ENCODE results near the gene TMEM131.
A peak's percentile ranks its signal among the peaks of the same experiment; 100 is the strongest.
"Not testable (repeated sequence)": the region's sequence is repeated elsewhere in the genome, so short reads cannot be mapped to it uniquely, and the experiment has no call there.

The TMEM131 gene

DNA sequence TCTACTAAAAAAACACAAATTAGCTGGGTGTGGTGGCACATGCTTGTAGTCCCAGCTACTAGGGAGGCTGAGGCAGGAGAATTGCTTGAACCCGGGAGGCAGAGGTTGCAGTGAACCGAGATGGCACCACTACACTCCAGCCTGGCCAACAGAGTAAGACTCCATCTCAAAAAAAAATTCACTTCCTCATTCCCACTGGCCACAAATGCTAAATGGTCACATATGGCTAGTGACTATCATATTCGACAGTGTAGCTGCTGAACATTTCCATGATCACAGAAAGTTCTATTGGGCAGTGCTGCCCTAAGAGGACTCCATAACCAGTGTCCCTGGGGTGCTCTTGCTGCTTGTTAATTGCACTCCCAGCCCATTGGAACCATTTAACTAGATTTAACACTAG lies 26.3 kb upstream of the TMEM131 start:
- not testable (repeated sequence) for FAIRE-seq; DNase-seq (ENCODE audit: low spot score)

DNA sequence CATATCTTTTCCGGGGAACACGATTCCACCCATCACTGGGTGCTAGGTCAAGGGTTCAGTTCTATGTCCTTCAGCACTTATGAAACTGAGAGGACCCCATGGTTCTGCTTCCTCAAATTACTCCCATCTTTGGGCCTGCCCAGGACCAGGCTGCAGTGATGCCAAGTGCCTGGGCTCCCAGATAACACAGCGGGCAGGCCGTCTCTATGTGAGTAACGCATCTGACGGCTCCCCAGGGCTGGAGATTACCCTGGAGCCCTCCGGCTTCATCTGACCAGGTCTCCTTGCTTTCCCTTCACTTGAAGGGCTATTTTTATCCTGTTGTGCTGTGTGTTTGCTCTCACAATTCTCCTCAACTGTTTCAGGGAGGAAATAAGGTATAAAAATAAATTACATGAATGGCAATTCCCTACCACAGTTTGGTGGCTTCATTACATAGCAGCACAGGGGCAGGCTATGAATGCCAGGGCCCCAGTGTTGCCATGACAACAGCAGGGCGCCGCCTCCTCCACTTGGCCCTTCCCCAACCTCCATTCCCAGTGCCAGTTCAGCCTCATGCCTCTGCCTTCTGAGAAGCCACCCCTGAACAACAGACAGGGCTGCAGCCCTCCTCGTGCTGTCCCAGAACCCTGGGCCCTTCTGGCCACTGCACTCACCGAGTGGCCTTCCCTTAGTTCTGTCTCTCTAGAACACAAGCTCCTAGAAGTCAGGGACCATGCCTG lies 25.4 kb upstream of the TMEM131 start:
- DNase-seq (ENCODE audit: low spot score) = no peak

DNA sequence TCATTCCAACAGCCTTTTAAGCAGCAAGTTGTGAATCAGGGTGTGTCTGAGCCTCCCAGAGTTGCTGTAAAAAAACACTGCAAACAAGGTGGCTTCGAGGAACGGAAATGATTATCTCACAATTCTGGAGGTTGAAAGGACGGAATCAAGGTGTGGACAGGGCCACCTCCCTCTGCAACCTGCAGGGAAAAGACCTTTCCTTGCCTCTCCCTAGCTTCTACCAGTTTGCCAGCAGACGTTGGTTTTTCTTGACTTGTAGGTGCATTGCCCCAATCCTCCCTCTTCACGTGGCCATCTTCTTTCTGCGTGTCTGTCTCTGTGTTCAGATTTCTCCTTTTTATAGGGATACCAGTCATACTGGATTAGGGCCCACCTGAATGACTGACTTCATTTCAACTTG lies 24.8 kb upstream of the TMEM131 start:
- FAIRE-seq = no peak
- no peak for DNase-seq (ENCODE audit: low spot score)

More for the DNA sequence above, 25.4 kb upstream of the TMEM131 start:
- no peak for FAIRE-seq

DNA sequence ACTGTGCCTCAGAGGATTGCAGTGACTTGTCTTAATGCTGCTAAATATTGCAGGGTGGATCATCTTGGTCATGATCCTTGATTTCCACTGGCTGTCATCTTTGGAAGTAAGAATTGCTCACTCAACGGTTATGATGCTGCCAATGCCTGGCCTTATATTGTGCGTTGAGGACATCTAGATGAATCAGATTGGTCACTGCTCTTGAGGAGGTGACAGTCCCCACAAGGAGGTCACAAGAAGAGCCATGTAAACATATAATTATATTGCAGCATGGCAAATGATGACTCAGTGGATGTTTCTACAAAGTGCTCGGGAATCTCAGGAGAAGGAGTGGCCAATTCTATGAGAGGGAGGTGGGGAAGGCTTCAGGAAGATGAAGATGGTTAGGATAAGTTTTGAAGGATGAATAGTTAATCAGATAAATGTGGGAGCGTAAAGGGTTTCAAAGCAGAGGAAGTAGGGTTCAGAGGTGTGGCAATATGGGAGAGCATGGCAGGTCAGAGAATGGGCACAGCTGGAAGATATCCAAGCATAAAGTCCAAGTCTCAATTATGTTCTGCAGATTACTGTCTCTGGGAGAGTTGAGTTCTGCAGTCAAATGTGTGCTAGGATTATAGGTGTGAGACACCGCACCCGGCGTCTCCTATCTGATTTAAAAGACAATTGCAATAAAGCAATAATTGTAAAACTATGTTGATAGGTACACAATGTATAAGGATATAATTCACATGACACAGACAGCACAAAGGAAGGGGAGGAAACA lies 21.3 kb upstream of the TMEM131 start:
- FAIRE-seq (no peak), DNase-seq (ENCODE audit: low spot score) (no peak)

DNA sequence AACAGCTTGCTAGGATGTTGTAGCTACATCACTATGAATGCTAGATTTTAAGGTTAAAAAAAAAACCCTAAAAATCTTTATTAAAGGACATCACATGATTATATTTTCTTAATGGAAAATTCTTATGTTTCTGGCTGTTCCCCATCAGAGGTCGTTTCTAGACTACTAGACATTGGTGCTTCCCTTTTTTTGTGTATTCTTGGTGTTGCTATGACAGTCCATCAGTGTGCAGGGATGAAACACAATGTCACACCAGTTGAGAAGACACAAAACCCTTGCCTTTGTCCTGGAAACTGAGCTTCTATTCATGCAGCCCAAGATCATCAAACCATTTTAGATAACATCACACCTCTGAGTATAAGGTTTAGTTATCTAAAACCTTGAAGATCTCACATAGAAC lies 19.9 kb upstream of the TMEM131 start:
- DNase-seq (ENCODE audit: low spot score) (no peak), FAIRE-seq (no peak)

DNA sequence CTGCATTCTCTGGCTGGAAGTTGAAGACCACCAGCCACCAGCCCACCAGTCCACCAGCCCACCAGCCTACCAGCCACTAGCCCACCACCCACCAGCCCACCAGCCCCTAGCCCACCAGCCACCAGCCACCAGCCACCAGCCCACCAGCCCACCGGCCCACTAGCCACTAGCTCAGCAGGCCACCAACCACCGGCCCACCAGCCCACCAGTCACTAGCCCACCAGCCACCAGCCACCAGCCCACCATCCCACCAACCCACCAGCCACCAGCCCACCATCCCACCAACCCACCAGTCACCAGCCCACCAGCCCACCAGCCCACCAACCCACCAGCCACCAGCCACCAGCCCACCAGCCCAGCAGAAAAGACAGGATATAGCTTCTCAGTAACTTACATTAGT lies 18.6 kb upstream of the TMEM131 start:
- DNase-seq (ENCODE audit: low spot score) (no peak), FAIRE-seq (no peak)

DNA sequence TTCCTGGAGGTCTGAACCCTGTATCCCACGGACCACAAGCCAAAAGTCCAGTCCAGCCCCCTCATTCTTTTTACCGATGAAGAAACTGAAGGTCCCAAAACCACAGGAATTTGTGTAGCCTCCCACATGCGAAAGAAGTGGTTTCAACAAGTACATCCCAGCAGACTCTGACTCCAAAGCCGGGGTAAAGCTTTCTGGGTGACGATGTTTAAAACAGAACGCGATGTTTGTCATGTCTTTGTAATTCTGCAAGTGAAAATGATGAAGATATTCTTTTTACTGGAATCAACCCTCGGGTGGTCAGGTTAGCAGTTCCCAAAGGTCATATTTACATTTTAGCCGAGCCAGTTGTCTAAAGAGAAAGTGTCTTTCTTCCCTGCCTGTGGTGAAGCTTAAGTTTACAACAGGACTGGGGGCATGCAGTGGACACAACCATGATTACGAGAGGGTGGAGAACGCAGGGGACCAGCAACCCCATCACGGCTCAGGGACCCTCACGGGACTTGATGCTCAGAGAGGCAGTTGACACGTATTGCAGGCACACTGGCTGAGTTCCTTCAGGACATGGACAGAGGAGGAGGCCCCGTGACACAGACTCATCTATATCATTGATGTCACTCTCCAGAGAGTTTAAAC lies 17.8 kb upstream of the TMEM131 start:
- DNase-seq (ENCODE audit: low spot score) (peak; percentile 59), FAIRE-seq (no peak)

DNA sequence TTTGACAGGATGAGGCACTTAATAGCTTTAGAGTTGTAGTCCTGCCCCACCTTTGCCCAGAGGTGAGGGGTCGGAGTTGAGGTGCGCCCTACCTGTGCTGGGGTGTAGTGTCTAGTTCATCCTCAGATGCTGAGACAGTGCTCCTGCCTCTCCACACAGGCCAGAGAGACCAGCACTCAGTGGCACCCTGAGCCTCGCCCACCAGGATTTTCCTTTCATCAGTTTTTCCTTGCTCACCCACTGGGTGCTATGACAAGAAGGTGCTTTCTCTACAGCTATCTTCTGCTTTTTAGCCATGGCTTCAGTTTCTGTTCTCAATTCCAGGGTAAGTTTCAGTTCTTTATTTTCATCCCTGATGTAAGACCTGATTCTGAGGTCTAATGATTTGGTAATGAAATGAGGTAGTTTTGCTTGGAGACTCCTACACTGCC lies 16.8 kb upstream of the TMEM131 start:
- no peak for DNase-seq (ENCODE audit: low spot score)
- no peak for FAIRE-seq

DNA sequence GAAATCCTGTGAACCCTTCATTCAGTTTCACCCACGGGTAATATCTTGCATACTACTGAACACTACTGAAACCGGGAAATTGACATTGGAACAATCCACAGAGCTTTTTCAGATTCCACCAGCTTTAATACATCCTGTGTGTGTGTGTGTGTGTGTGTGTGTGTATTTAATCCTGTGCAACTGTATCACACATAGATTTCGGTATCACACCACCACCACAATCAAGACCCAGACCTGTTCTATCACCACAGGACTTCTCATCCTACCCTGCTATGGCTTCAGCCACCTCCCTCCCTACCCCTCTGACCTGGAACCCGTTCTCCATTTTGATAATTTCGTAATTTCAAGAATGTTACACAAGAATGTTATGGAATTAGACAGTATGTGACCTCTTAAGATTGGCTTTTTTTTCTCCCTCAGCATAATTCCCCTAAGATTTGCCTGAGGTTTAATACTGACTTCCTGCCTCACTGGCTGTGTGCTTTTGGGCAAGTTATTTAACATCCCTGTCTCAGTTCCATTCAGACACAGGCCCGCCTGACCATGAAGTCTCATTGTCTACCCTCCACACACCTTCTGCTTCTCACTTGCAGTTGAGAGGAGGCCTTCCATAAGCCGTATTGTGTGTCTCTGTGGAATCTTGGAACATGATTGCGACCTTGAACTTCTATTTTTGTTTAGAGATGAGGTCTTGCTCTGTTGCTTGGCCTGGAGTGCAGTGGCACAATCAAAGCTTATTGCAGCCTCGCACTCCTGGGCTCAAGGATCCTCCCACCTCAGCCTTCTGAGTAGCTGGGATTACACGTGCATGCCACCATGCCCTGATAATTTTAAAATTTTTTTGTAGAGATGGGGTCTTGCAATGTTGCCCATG lies 14.4 kb upstream of the TMEM131 start:
- DNase-seq (ENCODE audit: low spot score) = no peak
- FAIRE-seq = no peak

DNA sequence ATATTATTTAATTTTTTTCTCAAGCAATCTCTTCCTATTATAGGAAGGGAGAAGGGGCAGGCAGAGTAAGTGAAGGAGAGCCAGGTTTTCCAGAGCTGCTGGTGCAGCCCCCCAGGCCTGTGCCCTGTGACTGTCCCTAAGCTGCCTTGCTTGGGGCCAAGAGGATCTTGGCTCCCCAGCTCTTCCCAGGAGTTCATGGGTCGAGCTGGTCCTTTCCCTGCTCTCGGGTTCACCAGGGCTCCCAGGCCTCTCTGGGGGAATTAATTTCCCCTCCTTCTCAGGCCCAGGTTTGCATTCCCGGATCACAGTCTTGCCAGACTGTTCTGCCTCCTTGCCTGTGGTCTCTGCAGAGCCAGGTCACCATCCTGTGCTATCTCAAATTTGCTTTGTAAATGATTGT lies 12.7 kb upstream of the TMEM131 start:
- no peak for FAIRE-seq

DNA sequence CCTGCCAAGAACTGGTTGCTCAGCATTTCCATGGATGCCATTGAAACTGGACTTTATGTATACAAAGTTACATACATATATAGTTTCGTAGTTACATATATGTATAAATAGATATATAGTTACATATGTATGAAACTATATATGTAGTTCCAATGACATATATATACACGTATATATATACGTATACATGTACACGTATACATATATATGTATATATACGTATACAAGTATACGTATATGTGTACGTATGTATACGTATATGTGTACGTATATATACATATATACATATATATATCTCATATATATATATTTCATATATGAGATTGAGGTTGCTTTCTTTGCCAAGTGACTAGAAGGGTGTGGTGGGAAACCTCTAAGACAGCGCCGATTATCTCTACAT lies 10.6 kb upstream of the TMEM131 start:
- no peak for DNase-seq (ENCODE audit: low spot score)
- FAIRE-seq = no peak

More for the DNA sequence above, 12.7 kb upstream of the TMEM131 start:
- no peak for DNase-seq (ENCODE audit: low spot score)

DNA sequence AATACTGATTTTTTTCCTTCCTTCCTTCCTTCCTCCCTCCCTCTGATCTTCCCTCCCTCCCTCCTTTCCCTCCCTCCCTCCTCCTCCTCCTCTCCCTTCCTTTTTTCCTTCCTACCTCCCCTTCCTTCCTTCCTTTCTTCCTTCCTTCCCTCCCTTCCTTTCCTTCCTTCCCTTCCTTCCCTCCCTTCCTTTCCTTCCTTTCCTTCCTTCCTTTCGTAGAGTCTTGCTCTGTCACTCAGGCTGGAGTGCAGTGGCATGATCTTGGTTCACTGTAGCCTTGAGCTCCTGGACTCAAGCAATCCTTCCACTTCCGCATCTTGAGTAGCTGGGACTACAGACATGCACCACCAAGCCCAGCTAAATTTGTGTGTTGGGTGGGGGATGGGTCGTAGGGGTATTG lies 8.9 kb upstream of the TMEM131 start:
- DNase-seq (ENCODE audit: low spot score) (no peak), FAIRE-seq (peak; percentile 46)

DNA sequence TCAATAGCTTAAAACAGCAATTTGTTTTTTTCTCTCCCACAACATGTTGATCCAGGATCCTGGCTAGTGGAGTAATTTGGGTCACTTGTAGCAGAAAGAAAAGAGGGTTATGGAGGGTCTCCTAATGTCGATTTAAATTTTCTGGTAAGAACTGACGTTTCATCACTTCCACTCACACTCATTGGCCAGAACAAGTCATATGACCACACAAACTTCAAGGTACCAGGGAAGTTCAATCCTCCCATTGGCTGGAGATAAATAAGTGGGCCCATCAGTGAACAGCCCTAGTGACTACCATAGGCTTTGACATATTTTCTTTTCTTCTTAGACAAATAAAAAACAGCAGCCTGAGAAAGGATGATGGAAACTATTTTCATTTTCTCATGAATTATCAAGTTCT lies 8.3 kb upstream of the TMEM131 start:
- no peak for FAIRE-seq
- DNase-seq (ENCODE audit: low spot score) = no peak

DNA sequence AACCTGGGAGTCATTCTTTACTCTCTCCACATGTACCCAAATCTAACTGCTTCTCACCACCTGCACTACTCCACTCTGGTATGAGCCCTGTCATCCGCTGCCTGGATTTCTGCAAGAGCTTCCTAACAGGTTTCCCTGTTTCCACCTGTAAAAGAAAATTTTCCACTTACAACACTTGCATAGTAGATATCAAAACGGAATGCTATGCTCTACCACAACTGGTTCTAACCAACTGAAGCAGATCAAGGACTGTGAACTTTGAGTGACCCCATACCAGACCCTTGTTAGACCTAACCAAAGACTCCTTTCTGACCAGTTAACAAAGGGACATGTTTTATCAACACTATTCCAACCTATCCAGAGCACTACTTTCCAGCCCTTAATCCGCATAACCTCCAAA lies 3.8 kb upstream of the TMEM131 start:
- FAIRE-seq = no peak
- DNase-seq (ENCODE audit: low spot score) = no peak

DNA sequence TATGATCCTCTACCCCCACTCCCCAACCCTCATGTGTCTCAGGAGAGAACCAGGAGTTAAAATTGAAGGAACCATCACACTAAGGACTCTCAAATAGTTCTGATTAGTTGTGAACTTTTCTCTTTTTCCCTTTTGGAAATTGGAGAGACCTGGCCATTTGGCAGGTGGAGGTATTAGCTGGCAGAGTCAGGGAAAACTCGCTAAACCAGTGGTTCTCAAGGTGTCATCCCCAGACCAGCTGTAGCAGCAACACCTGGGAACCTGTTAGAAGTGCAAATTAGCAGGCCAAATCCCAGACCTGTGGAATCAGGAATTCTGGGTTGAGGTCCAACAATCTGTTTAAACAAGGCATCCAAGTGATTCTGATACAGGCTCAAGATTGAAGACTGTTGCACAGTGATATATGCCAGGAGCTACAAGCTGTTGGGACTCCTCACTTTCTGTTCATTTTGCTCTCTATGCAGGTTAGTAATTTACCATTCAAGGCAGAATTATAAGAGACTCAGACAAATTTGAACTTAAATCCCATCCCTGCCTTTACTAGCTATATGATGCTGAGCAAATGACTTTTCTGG lies 2.8 kb upstream of the TMEM131 start:
- DNase-seq (ENCODE audit: low spot score) = no peak
- no peak for FAIRE-seq

DNA sequence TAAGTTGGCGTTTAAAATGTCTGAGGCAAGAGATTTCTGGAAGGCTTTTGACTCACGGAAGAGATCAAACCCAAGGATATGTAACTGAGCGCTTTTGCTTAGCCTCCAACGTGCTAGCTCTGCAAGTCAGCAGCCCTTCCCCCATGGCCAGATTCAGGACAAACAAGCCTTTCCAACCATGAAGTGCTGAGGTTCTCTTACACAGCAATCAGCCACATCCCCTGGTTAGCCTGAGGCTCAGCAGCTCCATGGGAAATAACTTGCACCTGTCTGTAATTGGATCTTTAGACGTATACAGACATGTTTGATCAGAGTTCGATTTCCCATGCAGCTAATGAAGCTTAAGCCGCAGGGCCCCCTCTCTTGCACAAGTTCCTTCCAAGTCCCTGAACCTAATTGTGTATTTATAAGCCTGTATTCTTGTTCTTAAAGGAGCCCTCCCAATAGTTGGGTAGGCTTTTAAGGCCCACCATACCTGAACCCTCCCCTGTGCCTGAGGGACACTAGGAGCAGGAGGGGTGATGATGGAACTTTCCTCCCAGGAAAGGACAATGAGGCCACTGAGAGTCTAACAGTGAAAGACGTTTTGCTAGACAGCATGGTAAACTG lies 2.1 kb upstream of the TMEM131 start:
- no peak for DNase-seq (ENCODE audit: low spot score)
- no peak for FAIRE-seq

DNA sequence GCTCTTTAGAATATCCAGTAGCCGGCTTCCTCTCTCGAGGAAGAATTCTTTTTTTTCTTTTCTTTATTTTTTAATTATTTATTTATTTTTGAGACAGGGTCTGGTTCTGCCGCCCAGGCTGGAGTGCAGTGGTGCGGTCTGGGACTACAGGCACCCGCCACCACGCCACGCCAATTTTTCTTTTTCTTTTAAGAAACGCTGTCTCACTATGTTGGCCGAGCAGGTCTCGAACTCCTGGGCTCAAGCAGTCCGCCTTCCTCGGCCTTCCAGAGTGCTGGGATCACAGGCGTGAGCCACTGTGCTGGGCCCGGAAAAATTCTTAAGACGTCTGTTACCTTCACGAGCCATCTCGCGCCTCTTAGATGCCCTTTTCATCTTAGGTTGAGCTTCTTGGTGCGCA lies 931 bp upstream of the TMEM131 start:
- no peak for DNase-seq (ENCODE audit: low spot score)
- no peak for FAIRE-seq

DNA sequence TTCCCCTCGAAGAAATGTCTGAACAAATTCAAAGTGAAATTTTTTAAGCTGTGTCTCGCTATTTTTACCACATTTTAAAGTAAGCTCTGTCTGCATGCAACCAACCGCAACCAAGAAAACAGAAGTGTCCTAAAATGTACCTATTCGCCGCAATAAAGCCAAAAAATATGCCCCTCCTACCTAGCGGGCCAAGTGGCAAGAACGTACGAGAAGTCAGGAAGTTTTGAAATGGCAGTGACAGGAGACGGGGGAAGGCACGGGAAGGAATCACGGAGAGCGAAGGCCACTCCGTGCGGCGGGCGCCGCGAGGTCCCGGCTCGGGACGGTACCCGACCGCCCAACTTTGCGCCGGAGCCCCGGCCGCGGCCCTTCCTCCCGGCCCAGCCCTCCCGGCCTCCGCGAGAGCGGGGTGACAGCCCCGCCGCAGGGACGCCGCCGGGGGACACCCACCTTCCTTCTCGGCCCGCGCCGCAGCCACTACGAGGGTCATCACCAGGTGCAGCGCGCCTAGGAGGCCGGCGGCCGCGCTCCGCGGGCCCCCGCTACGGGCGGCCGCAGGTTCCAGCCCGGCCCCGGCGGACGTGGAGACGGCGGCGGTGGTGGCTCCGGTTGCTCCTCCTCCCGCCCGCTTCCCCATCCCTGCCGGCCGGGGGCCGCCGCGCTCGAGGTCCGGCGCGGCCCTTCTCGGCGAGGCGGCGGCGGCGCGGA lies 568 bp downstream of the TMEM131 start:
- peak; percentile 76 for DNase-seq (ENCODE audit: low spot score)
- FAIRE-seq = no peak

DNA sequence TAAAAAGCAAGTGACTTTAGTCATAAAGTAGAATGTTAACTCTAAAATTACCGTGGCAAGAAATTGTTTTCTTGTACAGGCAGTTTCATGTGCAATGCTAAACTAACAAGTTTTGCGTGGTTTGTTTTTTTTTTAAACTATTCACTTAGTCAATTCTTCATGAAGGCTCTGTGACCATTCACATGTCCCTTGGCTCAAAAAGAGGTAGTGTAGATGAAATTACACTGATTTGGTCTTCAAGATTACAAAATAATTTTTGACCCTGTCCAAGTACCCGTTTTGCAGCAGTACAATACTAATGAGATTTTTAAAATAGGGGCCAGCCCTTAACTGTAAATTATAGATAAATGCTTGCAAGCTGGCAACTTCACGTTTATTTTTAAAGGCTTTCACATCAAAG lies 1.3 kb downstream of the TMEM131 start:
- no peak for FAIRE-seq
- DNase-seq (ENCODE audit: low spot score) = no peak

DNA sequence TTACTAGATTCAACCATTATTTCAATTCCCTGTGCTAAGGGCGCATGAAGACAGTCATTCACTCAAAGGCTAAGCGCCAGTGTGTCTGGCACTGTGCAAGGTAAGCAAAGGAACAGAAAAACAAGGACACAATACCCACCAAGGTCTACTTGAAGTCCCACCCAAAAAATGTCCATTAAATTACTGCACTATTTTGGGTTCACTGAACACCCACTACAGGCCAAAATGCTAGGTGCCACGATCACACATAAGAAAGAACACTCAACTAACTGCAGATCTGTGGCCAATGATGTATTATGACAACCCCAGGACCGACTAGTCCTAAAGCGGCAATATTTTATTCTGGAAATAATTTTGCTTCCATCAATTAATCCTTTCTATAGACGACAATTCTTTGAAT lies 1.8 kb downstream of the TMEM131 start:
- FAIRE-seq (no peak), DNase-seq (ENCODE audit: low spot score) (no peak)

Data from urothelium cell line (cell line).